WTC11 (cell line): ENCODE results near the gene QSOX2. TPM values are rescaled to one million over a fixed set of nuclear protein-coding genes. Genes with fewer than 3 reads are reported as not detected.
A peak's percentile ranks its signal among the peaks of the same experiment; 100 is the strongest.

ENCODE experiments used
- ATAC-seq: fragments of 200-7000 bp; cut with Tn5 transposase; 2 replicates; pipeline ENCODE4 v1.10.0; 2021; ENCODE audit warnings: mild to moderate bottlenecking, moderate library complexity
- CTCF ChIA-PET: fragments of 300-600 bp; sonication (Branson Sonifier 250); formaldehyde crosslinking; loops from one replicate; lab custom pipeline; 2021; ENCODE audit warnings: antibody characterized with exemption; lab: Charles Lee
- POLR2A ChIA-PET: fragments of 350-600 bp; sonication (Branson Sonifier 250); formaldehyde crosslinking; loops from one replicate; lab custom pipeline; 2021; ENCODE audit warnings: antibody characterized with exemption; lab: Charles Lee
- DNase-seq: peaks from one replicate; pipeline ENCODE4 v3.0.0; 2021; ENCODE audit warnings: low spot score
- H3K27ac Mint-ChIP-seq: 2 replicates; pipeline ENCODE4 v1.8.0; 2021; ENCODE audit warnings: mixed read lengths
- H3K27me3 Mint-ChIP-seq: 2 replicates; pipeline ENCODE4 v1.8.0; 2021; ENCODE audit warnings: low read depth, mild to moderate bottlenecking, moderate library complexity, mixed read lengths
- H3K36me3 Mint-ChIP-seq: 2 replicates; pipeline ENCODE4 v1.8.0; 2021; ENCODE audit warnings: mixed read lengths
- H3K4me1 Mint-ChIP-seq: 2 replicates; pipeline ENCODE4 v1.8.0; 2022; ENCODE audit warnings: mixed read lengths
- H3K4me3 Mint-ChIP-seq: 2 replicates; pipeline ENCODE4 v1.8.0; 2021; ENCODE audit warnings: mild to moderate bottlenecking, moderate library complexity, mixed read lengths
- H3K9me3 Mint-ChIP-seq: 2 replicates; pipeline ENCODE4 v1.8.0; 2021; ENCODE audit warnings: mixed read lengths
- CBFB ChIP-seq: sonication (generic); formaldehyde crosslinking; IDR thresholded peaks from 2 replicates; pipeline ENCODE4 v1.8.1; 2022; ENCODE audit warnings: mild to moderate bottlenecking, low read depth, missing genetic modification reagents
- ETV6 ChIP-seq: sonication (generic); formaldehyde crosslinking; IDR thresholded peaks from 2 replicates; pipeline ENCODE4 v1.8.1; 2022; ENCODE audit warnings: mild to moderate bottlenecking, missing genetic modification reagents
- FOXK1 ChIP-seq: sonication (generic); formaldehyde crosslinking; IDR thresholded peaks from 2 replicates; pipeline ENCODE4 v1.8.0; 2022; ENCODE audit warnings: mild to moderate bottlenecking, moderate library complexity, missing genetic modification reagents
- GABPB1 ChIP-seq: sonication (generic); formaldehyde crosslinking; IDR thresholded peaks from 2 replicates; pipeline ENCODE4 v1.8.1; 2023; ENCODE audit warnings: mild to moderate bottlenecking, missing genetic modification reagents
- GRHL2 ChIP-seq: fragments of 250-450 bp; sonication (Bioruptor Pico); IDR thresholded peaks from 2 replicates; pipeline ENCODE4 v1.8.0; 2022; ENCODE audit warnings: mild to moderate bottlenecking, moderate library complexity; ENCODE audit not compliant: insufficient replicate concordance, severe bottlenecking
- NR2C2 ChIP-seq: sonication (generic); formaldehyde crosslinking; IDR thresholded peaks from 2 replicates; pipeline ENCODE4 v1.8.0; 2022; ENCODE audit warnings: mild to moderate bottlenecking, missing genetic modification reagents
- NR3C1 ChIP-seq: sonication (generic); formaldehyde crosslinking; conservative IDR thresholded peaks from 2 replicates; pipeline ENCODE4 v1.8.1; 2023; ENCODE audit warnings: low read depth, mild to moderate bottlenecking, missing genetic modification reagents
- TCF7 ChIP-seq: sonication (generic); formaldehyde crosslinking; IDR thresholded peaks from 2 replicates; pipeline ENCODE4 v1.8.0; 2022; ENCODE audit warnings: mild to moderate bottlenecking, low read depth, missing genetic modification reagents, moderate library complexity
- TEAD4 ChIP-seq: sonication (generic); formaldehyde crosslinking; IDR thresholded peaks from 2 replicates; pipeline ENCODE4 v1.8.0; 2022; ENCODE audit warnings: mild to moderate bottlenecking, missing genetic modification reagents
- ZBTB21 ChIP-seq: sonication (generic); formaldehyde crosslinking; IDR thresholded peaks from 2 replicates; pipeline ENCODE4 v1.8.1; 2023; ENCODE audit warnings: mild to moderate bottlenecking, missing genetic modification reagents, borderline replicate concordance
- ZNF138 ChIP-seq: sonication (generic); formaldehyde crosslinking; conservative IDR thresholded peaks from 2 replicates; pipeline ENCODE4 v1.8.1; 2022; ENCODE audit warnings: mild to moderate bottlenecking, moderate library complexity, missing genetic modification reagents
- ZNF219 ChIP-seq: sonication (generic); formaldehyde crosslinking; IDR thresholded peaks from 2 replicates; pipeline ENCODE4 v1.8.0; 2023; ENCODE audit warnings: missing genetic modification reagents, mild to moderate bottlenecking, borderline replicate concordance
- total RNA-seq: library from RNA; stranded (reverse); gene quantifications from 3 replicates; pipeline ENCODE4 v1.2.3, GENCODE V29; 2021
- TF ChIP-seq, protein P1 (sequence below): sonication (generic); formaldehyde crosslinking; IDR thresholded peaks from 2 replicates; pipeline ENCODE4 v1.8.0; 2022; ENCODE audit warnings: mild to moderate bottlenecking, missing genetic modification reagents
- TF ChIP-seq, protein P2 (sequence below): sonication (generic); formaldehyde crosslinking; IDR thresholded peaks from 2 replicates; pipeline ENCODE4 v1.8.1; 2023; ENCODE audit warnings: mild to moderate bottlenecking, moderate library complexity, missing genetic modification reagents
- TF ChIP-seq, protein P3 (sequence below): sonication (generic); formaldehyde crosslinking; IDR thresholded peaks from 2 replicates; pipeline ENCODE4 v1.8.1; 2023; ENCODE audit warnings: mild to moderate bottlenecking, missing genetic modification reagents, moderate library complexity
- TF ChIP-seq, protein P4 (sequence below): sonication (generic); formaldehyde crosslinking; IDR thresholded peaks from 2 replicates; pipeline ENCODE4 v1.8.1; 2022; ENCODE audit warnings: missing genetic modification reagents, borderline replicate concordance
- TF ChIP-seq, protein P5 (sequence below): fragments of 250-450 bp; sonication (Bioruptor Pico); IDR thresholded peaks from 2 replicates; pipeline ENCODE4 v1.8.0; 2021; ENCODE audit warnings: mild to moderate bottlenecking
- TF ChIP-seq, protein P6 (sequence below): fragments of 250-450 bp; sonication (Bioruptor Pico); IDR thresholded peaks from 2 replicates; pipeline ENCODE4 v1.9.0; 2021; ENCODE audit warnings: mild to moderate bottlenecking, borderline replicate concordance

QSOX2 gene
- total RNA-seq, 1 experiment from 2014 or later, result 33.2 TPM

DNA sequence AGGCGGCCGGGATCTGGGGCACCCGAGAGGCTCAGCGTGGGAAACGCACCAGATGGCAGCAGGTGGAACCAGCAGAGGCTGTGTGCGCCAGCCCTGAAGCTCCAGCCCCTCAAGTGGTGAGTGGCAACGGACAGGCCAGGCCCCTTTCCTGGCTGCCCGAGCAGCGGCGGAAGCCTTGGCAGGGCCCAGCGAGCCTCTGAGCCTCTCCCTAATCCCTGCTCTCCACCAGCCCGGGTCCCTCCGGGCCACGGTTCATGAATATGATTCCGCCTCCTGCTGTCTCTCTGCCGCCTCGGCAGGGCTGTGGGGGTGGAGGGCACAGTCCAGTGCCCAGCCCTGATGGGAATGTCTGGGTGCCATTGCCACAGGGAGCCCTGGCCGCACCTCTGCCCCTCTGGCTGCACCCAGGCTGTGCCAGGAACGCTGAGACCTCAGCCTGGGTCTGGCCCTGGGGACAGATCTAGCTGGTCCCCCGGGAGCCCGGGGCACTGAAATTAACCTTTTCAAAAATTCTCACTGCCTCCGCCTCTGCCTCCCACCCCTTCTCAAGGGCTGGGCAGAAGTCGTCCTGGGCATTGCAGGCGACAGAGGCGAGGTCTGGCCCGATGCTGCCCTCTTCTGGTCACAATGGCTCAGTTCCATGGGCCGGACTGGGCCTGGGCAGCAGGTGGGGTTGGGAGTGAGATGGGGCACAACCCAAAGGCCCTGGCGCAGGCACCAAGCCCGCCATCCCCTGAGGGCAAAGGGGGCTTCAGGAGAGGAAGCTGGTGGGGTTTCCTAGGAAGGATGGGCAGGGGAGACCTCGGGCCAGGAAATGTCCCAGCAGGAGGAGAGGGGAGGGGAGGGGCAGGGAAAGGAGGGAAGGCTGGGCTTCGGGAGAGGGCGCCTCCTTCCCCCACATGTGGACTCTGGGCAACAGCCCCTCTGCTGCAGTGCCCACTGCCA is 38.0 kb upstream of the QSOX2 start (continued):
- TF ChIP-seq, protein P1, sequence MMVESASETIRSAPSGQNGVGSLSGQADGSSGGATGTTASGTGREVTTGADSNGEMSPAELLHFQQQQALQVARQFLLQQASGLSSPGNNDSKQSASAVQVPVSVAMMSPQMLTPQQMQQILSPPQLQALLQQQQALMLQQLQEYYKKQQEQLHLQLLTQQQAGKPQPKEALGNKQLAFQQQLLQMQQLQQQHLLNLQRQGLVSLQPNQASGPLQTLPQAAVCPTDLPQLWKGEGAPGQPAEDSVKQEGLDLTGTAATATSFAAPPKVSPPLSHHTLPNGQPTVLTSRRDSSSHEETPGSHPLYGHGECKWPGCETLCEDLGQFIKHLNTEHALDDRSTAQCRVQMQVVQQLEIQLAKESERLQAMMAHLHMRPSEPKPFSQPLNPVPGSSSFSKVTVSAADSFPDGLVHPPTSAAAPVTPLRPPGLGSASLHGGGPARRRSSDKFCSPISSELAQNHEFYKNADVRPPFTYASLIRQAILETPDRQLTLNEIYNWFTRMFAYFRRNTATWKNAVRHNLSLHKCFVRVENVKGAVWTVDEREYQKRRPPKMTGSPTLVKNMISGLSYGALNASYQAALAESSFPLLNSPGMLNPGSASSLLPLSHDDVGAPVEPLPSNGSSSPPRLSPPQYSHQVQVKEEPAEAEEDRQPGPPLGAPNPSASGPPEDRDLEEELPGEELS (CRISPR knock-in tag), result no peak
- TF ChIP-seq, protein P2, sequence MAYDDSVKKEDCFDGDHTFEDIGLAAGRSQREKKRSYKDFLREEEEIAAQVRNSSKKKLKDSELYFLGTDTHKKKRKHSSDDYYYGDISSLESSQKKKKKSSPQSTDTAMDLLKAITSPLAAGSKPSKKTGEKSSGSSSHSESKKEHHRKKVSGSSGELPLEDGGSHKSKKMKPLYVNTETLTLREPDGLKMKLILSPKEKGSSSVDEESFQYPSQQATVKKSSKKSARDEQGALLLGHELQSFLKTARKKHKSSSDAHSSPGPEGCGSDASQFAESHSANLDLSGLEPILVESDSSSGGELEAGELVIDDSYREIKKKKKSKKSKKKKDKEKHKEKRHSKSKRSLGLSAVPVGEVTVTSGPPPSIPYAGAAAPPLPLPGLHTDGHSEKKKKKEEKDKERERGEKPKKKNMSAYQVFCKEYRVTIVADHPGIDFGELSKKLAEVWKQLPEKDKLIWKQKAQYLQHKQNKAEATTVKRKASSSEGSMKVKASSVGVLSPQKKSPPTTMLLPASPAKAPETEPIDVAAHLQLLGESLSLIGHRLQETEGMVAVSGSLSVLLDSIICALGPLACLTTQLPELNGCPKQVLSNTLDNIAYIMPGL (CRISPR knock-in tag), result peak; percentile 81; the same call in 1 of the 2 replicates
- TF ChIP-seq, protein P3, sequence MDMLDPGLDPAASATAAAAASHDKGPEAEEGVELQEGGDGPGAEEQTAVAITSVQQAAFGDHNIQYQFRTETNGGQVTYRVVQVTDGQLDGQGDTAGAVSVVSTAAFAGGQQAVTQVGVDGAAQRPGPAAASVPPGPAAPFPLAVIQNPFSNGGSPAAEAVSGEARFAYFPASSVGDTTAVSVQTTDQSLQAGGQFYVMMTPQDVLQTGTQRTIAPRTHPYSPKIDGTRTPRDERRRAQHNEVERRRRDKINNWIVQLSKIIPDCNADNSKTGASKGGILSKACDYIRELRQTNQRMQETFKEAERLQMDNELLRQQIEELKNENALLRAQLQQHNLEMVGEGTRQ (CRISPR knock-in tag), result no peak
- no peak for TF ChIP-seq ZNF219
- no peak for TF ChIP-seq GABPB1
- TF ChIP-seq ETV6, result peak; percentile 66; the same call in 1 of the 2 replicates
- TF ChIP-seq GRHL2, result no peak
- no peak for TF ChIP-seq NR3C1 (CRISPR knock-in tag)
- no peak for TF ChIP-seq TEAD4 (CRISPR knock-in tag)
- no peak for TF ChIP-seq NR2C2 (CRISPR knock-in tag)
- TF ChIP-seq, protein P4, sequence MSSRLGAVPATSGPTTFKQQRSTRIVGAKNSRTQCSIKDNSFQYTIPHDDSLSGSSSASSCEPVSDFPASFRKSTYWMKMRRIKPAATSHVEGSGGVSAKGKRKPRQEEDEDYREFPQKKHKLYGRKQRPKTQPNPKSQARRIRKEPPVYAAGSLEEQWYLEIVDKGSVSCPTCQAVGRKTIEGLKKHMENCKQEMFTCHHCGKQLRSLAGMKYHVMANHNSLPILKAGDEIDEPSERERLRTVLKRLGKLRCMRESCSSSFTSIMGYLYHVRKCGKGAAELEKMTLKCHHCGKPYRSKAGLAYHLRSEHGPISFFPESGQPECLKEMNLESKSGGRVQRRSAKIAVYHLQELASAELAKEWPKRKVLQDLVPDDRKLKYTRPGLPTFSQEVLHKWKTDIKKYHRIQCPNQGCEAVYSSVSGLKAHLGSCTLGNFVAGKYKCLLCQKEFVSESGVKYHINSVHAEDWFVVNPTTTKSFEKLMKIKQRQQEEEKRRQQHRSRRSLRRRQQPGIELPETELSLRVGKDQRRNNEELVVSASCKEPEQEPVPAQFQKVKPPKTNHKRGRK (CRISPR knock-in tag), result no peak
- no peak for TF ChIP-seq FOXK1
- TF ChIP-seq ZNF138 (CRISPR knock-in tag), result no peak

DNA sequence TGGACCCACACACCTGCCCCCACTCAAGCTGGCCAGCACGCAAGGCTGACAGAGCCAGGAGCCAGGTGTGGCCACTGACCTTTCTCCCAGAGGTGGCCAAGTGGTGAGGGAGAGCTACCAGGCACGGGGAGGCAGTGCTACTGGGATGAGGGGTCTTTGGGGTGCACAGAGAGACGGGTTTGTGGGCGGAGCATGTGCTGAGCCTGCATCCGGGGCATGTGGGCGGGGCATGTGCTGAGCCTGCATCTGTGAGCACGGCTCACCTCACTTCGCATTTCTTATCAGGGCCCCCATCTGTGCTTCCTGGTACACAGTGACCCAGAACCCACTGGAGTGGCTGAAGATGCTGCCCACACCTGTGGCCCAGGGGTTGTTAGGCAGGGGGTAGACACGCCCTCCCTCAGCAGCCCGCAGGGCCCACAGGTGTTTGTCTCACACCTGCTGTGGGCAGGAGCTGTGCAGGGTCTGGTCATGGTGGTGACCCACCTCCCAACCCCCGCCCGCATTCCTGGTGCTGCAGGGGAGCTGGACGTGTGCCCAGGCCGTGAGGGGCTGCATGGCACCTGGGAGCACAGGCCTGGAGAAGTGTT is 36.8 kb upstream of the QSOX2 start:
- ChIA-PET POLR2A (no interaction called here), CTCF (interaction anchor here (0.6 to 2.9 kb wide), 6 partner anchors 14 to 144 kb away, joined by 3 to 22 read pairs (median 4); no protein-coding TSS in a partner anchor)
- Mint-ChIP-seq H3K36me3 (no peaks in the 10 kb centered on the region), H3K4me3 (no peak overlapping the region), H3K27ac (no peak overlapping the region), H3K27me3 (no peaks in the 10 kb centered on the region), H3K9me3 (peaks cover 4% of the 10 kb centered on the region; the same call in 1 of the 2 replicates), H3K4me1 (peaks cover 7% of the 10 kb centered on the region; the same call in 1 of the 2 replicates)
- ATAC-seq, result no peak
- no peak for DNase-seq
- TF ChIP-seq TCF7 (no peak), ZBTB21 (CRISPR knock-in tag) (no peak), GRHL2 (no peak), ETV6 (no peak), CBFB (CRISPR knock-in tag) (no peak)
- TF ChIP-seq, protein P5, sequence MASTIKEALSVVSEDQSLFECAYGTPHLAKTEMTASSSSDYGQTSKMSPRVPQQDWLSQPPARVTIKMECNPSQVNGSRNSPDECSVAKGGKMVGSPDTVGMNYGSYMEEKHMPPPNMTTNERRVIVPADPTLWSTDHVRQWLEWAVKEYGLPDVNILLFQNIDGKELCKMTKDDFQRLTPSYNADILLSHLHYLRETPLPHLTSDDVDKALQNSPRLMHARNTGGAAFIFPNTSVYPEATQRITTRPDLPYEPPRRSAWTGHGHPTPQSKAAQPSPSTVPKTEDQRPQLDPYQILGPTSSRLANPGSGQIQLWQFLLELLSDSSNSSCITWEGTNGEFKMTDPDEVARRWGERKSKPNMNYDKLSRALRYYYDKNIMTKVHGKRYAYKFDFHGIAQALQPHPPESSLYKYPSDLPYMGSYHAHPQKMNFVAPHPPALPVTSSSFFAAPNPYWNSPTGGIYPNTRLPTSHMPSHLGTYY, result no peak
- TF ChIP-seq, protein P1 (CRISPR knock-in tag), result no peak
- TF ChIP-seq, protein P6, sequence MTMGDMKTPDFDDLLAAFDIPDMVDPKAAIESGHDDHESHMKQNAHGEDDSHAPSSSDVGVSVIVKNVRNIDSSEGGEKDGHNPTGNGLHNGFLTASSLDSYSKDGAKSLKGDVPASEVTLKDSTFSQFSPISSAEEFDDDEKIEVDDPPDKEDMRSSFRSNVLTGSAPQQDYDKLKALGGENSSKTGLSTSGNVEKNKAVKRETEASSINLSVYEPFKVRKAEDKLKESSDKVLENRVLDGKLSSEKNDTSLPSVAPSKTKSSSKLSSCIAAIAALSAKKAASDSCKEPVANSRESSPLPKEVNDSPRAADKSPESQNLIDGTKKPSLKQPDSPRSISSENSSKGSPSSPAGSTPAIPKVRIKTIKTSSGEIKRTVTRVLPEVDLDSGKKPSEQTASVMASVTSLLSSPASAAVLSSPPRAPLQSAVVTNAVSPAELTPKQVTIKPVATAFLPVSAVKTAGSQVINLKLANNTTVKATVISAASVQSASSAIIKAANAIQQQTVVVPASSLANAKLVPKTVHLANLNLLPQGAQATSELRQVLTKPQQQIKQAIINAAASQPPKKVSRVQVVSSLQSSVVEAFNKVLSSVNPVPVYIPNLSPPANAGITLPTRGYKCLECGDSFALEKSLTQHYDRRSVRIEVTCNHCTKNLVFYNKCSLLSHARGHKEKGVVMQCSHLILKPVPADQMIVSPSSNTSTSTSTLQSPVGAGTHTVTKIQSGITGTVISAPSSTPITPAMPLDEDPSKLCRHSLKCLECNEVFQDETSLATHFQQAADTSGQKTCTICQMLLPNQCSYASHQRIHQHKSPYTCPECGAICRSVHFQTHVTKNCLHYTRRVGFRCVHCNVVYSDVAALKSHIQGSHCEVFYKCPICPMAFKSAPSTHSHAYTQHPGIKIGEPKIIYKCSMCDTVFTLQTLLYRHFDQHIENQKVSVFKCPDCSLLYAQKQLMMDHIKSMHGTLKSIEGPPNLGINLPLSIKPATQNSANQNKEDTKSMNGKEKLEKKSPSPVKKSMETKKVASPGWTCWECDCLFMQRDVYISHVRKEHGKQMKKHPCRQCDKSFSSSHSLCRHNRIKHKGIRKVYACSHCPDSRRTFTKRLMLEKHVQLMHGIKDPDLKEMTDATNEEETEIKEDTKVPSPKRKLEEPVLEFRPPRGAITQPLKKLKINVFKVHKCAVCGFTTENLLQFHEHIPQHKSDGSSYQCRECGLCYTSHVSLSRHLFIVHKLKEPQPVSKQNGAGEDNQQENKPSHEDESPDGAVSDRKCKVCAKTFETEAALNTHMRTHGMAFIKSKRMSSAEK, result no peak
